Esophagus muscularis mucosa (tissue), 4 donors: ENCODE data around the gene MED13L.

Experiments used
- CTCF ChIP-seq, 3 experiments: fragments of 200-600 bp in 2 of 3; fragments of 450-650 bp in 1 of 3; sonication (generic) in 2 of 3; IDR thresholded peaks; one replicate each; pipeline ENCODE4 v1.5.1; 2017 to 2019; ENCODE audit warnings: antibody characterized with exemption in 3 of 3, mild to moderate bottlenecking in 2 of 3, moderate library complexity in 1 of 3
- EP300 ChIP-seq: sonication (generic); formaldehyde crosslinking; IDR thresholded peaks from one replicate; pipeline ENCODE4 v1.6.1; 2017; ENCODE audit warnings: antibody characterized with exemption
- POLR2A ChIP-seq: fragments of 450-650 bp; IDR thresholded peaks from one replicate; pipeline ENCODE4 v1.6.1; 2017; ENCODE audit warnings: antibody characterized with exemption, moderate library complexity, mild to moderate bottlenecking, low read depth

- TF ChIP-seq CTCF (IDR thresholded peaks at IDR 0.05) (no peak), EP300 (no peak), POLR2A (no peak)
These were observed 30.9 kb downstream of the MED13L start for GRCh38 chr12:116246490-116247179.
